IMR-90 (cell line): ENCODE measurements around the gene UBTFL1.

ENCODE experiments used
- CEBPB ChIP-seq: IDR thresholded peaks from 2 replicates; pipeline ENCODE4 v1.6.1; 2012; ENCODE audit warnings: low read depth, low read length, improper control_type of control experiment
- CTCF ChIP-seq: conservative IDR thresholded peaks from 2 replicates; pipeline ENCODE4 v1.5.1; 2012; ENCODE audit warnings: mild to moderate bottlenecking, low read depth, low read length, improper control_type of control experiment
- ELK1 ChIP-seq: fragments of 150-350 bp; IDR thresholded peaks from 2 replicates; pipeline ENCODE4 v1.6.1; 2016; ENCODE audit warnings: low read depth, mild to moderate bottlenecking, low read length, moderate library complexity, borderline replicate concordance
- MAFK ChIP-seq: IDR thresholded peaks from 2 replicates; pipeline ENCODE4 v1.6.1; 2012; ENCODE audit warnings: low read depth, low read length, improper control_type of control experiment
- POLR2A ChIP-seq: IDR thresholded peaks from 2 replicates; pipeline ENCODE4 v1.6.1; 2012; ENCODE audit warnings: mild to moderate bottlenecking, low read depth, low read length
- RAD21 ChIP-seq: IDR thresholded peaks from 2 replicates; pipeline ENCODE4 v1.6.1; 2012; ENCODE audit warnings: low read length, improper control_type of control experiment

GRCh38 chr11:90100431-90100830 is 14.7 kb downstream of the UBTFL1 start:
- TF ChIP-seq POLR2A, result no peak
- no peak for TF ChIP-seq CTCF
- no peak for TF ChIP-seq RAD21
- TF ChIP-seq ELK1, result no peak
- TF ChIP-seq MAFK, result no peak
- no peak for TF ChIP-seq CEBPB
